Myocyte (in vitro differentiated cells): Measurements from ENCODE around the gene GCC2. TPM values are rescaled to one million over a fixed set of nuclear protein-coding genes. Genes with fewer than 3 reads are reported as not detected.
"Not testable (repeated sequence)": the region's sequence is repeated elsewhere in the genome, so short reads cannot be mapped to it uniquely, and the experiment has no call there.

Source experiments
- DNase-seq: peaks from one replicate; pipeline ENCODE4 v3.0.0-alpha.2; 2012; ENCODE audit warnings: low read depth
- polyA plus RNA-seq: library from polyadenylated mRNA; unstranded; fragments of >200 nt; gene quantifications from one replicate; pipeline ENCODE4 v1.2.1, GENCODE V29; 2012; ENCODE audit warnings: missing spikeins
- total RNA-seq: library from RNA; depleted of rRNA; stranded (reverse); fragments of >200 nt; gene quantifications from 2 replicates; pipeline ENCODE4 v1.2.3, GENCODE V29; 2014

The GCC2 gene, protein sequence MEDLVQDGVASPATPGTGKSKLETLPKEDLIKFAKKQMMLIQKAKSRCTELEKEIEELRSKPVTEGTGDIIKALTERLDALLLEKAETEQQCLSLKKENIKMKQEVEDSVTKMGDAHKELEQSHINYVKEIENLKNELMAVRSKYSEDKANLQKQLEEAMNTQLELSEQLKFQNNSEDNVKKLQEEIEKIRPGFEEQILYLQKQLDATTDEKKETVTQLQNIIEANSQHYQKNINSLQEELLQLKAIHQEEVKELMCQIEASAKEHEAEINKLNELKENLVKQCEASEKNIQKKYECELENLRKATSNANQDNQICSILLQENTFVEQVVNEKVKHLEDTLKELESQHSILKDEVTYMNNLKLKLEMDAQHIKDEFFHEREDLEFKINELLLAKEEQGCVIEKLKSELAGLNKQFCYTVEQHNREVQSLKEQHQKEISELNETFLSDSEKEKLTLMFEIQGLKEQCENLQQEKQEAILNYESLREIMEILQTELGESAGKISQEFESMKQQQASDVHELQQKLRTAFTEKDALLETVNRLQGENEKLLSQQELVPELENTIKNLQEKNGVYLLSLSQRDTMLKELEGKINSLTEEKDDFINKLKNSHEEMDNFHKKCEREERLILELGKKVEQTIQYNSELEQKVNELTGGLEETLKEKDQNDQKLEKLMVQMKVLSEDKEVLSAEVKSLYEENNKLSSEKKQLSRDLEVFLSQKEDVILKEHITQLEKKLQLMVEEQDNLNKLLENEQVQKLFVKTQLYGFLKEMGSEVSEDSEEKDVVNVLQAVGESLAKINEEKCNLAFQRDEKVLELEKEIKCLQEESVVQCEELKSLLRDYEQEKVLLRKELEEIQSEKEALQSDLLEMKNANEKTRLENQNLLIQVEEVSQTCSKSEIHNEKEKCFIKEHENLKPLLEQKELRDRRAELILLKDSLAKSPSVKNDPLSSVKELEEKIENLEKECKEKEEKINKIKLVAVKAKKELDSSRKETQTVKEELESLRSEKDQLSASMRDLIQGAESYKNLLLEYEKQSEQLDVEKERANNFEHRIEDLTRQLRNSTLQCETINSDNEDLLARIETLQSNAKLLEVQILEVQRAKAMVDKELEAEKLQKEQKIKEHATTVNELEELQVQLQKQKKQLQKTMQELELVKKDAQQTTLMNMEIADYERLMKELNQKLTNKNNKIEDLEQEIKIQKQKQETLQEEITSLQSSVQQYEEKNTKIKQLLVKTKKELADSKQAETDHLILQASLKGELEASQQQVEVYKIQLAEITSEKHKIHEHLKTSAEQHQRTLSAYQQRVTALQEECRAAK (N-terminal part only)
- total RNA-seq, result 17.9 and 21.9 TPM in 2 replicates
- 7.5 TPM for polyA plus RNA-seq

DNA sequence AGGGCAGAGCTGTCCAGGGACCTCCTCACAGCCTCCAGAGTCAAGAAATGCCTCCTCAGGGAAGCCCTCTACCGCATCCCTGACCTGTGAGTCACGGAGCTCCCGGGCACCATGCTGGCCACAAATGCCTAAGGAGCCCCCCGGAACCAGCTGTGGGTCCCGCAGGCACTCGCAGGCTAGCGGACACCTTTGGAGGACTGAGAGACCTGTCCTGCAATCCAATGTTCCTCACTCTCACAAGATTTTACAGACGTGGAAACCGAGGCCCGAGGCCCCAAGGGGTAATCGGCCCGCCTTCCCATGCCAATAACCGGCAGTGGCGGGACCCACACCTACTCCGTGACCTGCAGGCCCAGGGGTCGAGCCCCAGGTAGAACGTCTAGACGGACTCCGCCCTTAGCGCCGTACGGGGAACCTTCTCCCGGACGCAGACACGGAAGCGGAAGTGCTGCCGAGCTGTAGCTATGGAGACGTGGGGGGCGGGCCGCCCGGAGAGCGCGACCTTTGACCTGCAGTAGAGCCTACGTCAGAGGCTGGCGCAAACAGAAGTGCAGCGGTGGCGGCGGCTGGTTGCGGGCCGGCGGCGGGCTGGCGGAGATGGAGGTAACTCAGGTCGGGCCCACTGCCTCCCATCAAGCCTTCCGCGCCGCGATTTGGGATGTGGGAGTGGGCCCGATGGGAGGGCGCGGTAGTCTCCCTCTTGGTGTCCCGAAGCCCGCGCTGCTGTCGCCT lies at the start of gene GCC2:
GCC2 (plus strand) TSS at position 529 of the 732 bp plus-strand sequence; CDS start at position 598, 69 bp downstream.
- DNase-seq, result peak; percentile 91

DNA sequence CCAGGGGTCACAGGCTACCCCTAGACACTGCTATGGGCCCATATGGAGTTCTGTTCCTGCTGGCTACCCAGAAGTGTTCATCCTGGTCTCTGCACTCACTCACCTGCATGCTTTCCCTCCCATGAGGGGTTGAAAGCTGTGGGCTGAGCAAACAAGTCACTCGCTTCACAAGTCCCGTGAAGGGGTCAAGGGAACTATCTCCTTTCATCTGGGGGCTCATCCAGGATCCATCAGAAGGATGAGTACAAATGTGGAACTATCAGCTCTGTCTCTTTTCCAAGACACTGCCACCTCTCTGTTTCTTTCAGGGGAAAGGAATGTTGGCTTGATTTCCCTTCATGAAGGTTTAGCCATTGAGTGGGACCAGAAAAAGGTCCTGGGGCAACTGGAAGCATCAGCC lies 49.5 kb upstream of the GCC2 start:
- no peak for DNase-seq

DNA sequence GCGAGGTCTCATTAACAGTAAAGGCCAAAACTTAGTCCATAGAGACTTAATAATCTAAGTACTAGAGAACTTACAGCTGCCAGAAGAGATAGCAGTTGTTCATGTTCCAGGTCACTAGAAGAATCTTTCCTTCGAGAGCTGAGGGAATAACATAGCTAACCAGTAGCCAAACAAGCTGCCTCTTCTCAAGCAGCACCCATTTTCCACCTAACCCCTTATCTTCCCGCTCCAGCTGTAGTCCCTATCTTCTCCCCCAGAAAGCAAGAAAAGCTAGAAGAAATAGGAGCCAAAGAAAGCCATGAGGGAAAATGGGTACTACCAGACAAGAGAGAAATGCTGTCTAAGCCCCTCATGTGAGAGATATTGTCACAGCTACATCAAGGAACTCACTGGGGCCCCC lies 47.2 kb upstream of the GCC2 start:
- no peak for DNase-seq

DNA sequence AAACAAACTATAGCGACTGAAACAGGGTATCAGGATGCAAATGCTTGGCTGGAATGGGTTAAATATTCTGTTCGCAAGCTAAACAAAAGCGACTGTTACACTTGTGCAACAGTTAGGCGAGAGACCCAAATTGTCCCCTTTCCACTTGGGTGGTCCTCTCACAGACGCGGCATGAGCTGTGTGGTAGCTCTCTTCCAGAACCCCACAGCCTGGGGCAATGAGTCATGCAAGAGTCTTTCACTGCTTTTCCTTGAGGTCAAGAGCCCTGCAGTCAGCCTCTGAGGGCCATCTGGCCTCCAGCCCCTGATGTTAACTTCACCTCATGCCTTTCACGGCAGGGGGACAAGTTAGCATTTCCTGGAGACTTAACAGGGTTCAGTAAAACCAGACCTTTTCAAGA lies 45.5 kb upstream of the GCC2 start:
- DNase-seq, result peak; percentile 41

DNA sequence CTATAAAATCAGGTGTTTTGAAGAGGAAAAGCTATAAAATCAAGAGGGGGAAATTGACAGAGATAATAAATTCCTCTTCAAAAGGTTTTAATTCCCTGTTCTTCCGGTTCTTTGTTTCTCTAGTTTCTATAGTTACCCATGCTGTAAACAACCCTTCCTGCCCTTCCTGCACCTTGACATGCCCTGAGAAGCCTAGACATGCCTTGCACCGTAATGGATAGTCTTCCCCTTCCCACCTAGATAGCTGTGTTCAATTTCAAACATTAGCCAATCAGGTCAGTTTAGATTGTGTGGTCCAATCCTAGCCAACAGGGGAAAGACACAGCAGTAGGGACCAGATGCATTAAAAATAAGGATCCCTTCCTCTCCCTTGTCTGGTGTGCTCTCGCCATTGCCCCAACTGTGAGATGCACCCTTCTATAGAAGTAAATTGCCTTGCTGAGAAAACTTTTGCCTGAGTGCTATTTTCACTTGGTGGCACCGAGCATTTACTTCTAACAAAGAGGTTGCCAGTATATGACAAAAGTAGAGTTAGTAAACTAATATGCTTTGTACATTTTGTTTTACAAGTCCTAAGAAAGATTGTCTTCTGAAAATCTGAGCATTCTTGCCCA lies 44.1 kb upstream of the GCC2 start:
- no peak for DNase-seq

DNA sequence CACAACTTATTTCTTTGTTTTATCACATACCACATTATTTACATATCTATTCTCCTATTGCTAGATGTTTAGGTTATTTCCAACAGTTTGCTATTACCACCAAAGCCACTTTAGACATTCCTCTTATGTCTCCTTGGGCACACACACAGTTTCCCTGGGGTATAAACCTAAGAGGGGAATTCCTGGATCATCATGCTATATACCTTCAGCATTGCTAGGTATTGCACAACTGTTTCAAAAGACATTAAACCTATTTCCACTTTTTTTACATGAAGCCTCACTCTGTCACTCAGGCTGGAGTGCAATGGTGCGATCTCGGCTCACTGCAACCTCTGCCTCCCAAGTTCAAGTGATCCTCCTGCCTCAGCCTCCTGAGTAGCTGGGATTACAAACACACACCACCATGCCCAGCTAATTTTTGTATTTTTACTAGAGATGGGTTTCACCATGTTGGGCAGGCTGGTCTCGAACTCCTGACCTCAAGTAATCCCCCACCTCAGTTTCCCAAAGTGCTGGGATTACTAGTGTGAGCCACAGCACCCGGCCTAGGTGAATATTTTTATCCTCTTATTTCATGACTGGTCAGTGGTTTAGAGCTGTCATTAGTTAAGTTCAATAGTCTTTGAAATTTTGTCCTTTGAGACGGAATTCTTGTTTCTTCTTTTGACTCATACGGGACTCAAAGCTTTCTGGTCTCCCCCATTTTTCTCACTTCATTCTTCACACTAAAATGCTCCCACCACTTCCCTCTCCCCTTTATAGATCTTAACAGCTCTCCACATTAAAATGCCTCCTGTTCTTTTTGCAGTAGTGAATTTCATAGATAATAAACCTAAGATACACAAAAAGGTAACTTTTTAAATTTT lies 40.9 kb upstream of the GCC2 start:
- DNase-seq, result no peak

DNA sequence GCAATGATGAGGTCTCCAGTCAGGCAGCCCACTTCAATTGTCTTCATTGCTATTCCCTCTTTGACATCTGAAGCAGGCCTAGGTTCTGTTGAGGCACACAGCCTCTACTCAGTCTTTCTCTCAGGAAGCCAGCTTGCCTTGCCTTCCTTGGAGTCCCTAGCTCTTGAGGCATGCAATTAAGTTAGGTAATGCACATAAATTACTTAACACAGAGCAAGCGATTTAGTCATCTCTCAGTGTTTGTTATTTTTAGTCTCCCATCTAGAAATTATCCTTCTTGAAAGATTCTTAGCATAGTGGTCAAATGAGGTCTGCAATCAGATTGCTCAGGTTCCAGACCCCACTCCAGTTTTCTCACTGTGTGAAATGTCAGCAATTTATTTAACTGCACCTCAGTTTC lies 39.2 kb upstream of the GCC2 start:
- no peak for DNase-seq

DNA sequence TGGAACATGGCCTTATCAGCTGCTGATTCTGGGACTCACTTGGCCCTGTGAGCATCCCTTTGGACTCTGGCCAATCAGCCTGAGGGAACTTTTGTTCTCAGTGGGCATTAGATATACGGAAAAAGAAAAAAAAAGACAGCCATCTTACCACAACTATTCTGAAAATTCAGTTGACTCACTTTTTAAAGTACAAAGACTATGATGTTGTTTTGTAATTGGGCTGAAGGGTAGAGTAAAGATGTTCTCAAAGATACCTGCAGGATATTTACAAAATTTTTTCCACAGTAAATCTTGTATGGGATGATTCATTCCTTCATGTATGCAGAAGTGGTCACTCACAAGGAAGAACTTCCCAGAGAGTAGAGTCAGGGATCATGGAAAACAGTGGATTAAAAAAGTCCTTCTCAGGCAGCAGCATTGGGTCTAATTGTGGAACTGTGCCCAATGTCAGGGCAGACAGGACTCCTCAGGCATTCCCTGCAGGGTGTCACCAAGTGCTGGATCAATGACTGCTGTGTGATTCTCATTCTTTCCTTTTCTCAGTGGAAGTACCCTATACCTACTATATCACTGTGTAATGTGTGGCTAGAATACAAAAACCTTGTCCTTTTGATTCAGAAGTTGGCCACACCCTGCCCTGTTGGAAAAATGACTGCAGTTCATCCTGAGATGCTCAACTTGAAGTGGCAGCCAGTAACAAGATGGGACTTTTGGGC lies 35.9 kb upstream of the GCC2 start:
- peak; percentile 83 for DNase-seq

DNA sequence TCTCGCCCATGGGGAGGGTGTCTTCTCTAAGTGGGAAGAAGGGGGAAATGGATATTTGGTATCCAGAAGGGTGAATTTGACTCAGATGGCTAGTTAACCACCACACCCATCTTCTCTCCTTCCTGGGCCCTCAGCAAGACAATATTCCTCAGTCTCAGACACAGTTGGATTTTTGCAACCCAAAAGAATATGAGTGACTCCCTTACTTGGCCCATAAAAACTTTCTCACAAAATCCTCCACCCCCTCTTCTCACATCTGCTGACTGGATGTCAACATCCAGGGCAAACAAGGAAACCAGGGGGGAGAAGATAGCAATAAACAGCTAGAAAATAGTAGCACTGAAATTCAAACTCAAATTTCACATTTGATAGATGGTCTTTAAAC lies 35.3 kb upstream of the GCC2 start:
- no peak for DNase-seq

DNA sequence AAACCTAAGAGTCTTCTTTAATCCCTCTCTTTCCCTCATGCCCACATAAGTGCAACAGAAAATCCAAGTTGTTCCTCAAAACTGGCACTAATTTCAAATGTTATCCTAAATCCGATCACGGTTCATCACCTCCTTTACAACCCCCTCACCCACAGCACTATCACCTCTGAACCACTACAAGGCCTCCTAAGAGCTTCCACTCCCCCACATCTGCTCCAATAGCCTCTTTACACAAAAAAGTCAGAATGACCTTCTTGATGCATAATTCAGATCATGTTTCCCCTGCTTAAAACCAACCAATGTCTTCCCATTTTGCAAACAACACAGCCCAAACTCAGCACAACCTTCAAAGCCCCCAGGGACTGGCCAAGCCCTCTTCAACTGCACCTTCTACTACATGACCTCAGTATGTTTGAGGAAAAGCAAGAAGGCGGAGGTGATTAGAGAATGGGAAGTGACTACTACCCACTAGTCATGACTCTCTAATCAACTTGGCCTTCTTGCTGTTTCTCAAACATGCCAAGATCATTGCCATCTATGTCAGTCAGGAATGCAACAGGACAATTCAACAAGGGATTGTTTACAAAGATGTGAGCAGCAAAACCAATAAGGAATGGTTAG lies 34.6 kb upstream of the GCC2 start:
- no peak for DNase-seq

DNA sequence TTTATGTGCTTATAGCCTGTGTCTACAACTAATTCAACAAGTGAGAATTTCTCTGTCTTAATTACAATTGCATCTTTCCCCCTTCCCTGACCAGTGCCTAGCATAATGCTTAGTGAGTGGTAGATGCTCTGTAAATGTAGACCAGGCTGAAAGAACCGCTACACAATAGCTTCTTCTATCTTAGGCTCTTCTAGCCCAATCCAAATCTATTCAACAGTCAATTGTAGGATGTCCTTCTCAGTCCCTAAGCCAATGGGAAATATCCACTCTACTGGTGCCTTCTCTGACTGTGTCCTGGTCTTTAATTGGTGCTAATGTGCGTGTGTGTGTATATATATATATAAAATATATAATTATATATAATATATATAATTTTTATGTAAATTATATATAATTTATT lies 34.1 kb upstream of the GCC2 start:
- DNase-seq, result no peak

DNA sequence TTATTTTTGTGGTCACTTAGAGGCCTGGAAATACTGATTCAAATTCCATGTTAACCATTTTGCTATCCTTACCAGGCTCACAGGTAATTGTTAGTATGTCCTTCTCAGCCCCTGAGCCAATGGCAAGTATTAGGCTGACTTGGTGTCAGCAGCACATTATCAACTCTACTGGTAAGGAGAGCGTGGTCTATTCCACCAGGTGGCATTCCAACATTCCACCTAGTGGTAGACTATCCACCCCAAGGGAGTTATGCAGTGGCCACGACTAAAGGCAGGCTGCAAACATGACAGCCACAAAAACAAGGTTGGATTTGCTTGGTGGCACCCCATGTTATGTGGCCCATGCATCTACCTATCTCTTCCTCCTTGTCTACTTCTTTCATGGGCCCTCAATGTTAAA lies 31.8 kb upstream of the GCC2 start:
- peak; percentile 59 for DNase-seq

DNA sequence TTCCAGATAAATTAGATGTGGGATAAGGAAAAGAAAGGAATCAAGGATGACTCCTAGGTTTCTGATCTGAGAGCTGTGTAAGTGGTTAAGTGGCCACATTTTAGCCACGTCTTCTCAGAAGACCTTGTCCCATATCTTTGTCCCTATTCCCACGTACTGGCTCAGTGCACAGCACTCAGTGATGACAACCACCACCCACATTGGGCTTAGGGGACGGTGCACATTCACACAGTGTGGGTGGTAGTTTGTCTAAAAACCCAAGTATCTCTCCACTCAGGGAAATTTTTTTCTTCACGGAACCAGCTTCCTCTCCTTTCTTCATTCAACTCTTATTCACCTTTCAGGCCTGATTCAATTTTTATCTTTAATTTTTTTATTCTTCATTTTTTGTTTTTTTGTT lies 30.6 kb upstream of the GCC2 start:
- DNase-seq, result no peak

DNA sequence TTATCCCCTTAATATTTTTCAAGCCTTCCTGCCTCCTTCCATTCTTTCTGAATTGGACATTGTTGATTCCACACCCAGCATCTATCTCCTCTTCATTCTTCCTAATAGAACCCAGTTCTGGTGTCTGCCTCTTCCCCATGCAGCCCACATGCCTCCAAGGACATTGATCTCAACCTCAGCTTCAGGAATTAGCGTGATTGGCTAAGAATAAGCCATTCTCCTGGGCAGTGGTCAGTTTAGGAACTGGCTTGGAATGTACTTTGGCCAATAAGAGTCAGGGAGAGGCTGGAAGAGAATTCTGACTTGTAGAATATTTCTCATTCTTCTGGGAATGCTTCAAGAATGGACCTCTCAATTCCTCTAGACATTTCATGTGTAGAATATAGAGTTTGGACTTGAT lies 25.9 kb upstream of the GCC2 start:
- DNase-seq, result no peak

DNA sequence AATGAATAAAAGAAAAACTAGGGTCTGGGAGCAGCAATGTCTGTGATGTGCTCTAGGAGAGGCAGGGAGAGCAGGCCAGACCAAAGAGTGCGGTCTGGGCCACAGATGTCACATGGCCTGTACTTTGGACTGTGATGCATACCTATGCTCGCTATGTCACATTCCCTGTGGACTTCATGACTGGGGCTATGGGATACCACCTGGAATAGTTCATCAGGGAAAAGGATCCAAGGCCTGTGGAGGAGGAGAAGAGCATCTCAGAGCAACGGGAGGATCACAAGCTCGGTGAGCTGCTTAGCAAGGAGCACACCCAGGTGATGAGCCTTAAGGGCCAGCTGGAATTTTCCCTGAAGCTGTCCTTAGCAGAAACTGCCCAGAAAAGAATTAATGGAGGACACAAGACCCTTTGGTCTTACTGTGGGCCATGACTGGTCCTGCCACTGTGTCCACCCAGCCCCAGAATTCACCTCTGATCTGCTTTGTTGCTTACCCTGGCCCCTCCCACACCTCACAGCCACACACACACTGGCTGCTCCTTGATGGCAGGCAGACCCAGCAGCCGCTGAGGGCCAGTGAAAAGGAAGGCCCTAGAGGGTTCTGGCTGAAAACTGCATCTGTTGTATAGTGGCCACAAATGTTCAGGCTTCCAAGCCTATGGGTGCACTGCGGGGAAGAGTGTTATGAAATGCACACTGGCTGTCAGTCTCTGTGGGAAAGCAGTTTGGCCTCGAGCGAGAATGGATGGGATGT lies 25.3 kb upstream of the GCC2 start:
- DNase-seq, result peak; percentile 48

DNA sequence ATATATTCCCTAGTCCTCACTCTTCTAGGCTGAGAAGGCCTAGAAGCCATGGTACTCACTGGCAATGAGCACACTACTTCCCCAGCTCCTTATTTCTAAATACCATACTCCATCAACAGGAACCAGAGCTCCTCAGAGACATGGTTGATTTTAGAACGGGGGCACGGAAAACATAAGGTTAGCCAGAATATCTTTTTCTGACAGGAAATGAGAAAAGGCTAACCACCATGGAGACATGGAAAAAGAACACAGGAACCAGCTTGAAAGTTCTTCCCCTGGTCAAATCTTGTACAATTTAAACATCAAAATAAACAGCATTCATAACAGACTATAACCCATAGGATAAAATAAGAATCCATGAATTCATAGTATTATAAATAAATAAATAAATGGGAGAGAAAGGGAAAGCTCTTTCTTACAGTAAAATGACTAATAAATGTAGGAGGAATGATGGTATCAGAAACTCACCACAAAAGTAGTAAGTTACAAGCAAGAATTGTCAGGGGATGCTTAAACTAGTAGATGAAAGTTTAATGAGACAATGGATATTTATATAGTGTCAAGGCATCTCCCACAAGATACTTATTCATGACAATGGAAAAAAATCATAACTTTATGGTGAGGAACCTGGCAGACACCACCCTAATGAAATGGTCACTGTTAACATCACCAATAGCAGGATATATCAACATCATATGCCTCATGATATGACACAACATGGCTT lies 20.6 kb upstream of the GCC2 start:
- no peak for DNase-seq

DNA sequence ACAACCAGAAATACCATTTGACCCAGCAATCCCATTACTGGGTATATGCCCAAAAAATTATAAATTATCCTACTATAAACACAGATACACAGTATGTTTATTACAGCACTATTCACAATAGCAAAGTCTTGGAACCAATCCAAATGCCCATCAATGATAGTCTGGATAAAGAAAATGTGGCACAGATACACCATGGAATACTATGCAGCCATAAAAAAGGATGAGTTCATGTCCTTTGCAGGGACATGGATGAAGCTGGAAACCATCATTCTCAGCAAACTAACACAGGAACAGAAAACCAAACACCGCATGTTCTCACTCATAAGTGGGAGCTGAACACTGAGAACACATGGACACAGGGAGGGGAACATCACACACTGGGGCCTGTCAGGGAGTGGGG lies 13.4 kb upstream of the GCC2 start:
- not testable (repeated sequence) for DNase-seq
